AG09309 (cell line): Measurements from ENCODE around the gene SELENOM.

Experiments used
- DNase-seq: peaks from one replicate; pipeline ENCODE4 v3.0.0-alpha.2; 2010; ENCODE audit warnings: low read depth
- H3K4me3 ChIP-seq: 2 replicates; pipeline ENCODE4 v1.5.1; 2011; ENCODE audit warnings: mild to moderate bottlenecking, low read depth, low read length, moderate library complexity; ENCODE audit not compliant: control insufficient read depth
- TF ChIP-seq, protein P1 (sequence below): IDR thresholded peaks from 2 replicates; pipeline ENCODE4 v1.5.1; 2011; ENCODE audit warnings: mild to moderate bottlenecking, low read depth, low read length, inconsistent platforms; ENCODE audit not compliant: insufficient read depth, control insufficient read depth; ENCODE audit errors: missing control alignments

SELENOM gene

DNA sequence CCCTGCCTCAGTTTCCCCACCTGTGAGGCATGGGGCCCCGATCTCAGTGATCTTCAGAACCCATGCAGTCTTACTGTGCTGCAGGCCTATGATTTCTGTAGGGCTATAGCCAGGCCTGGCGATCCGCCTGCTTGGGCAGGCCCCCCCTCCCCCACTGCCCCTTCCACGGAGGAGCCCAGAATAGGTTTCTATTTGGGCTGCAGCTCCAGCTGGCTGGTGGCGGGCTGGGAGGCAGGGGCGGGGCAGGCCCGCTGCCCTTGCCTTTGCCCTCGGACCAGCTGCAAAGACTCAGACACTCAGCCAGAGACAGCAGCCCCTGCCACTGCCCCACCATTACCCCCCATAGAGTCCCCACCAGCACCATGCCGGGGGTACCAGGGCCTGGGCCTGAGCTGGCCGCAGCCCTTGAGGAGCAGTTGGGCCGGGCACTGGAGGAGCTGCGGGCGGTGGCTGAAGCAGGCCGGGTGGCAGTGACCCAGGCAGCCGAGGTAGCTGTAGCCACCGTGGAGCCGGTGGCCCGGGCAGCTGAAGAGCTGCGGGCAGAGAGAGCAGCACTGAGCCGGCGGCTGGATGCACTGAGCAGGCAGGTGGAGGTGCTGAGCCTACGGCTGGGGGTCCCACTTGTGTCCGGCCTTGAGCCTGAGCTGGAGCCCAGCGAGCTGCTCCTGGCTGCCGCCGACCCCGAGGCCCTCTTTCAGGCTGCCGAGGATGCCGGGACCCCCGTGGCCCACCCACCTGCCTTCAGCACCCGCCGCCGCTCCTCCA is 14.1 kb downstream of the SELENOM start:
- TF ChIP-seq, protein P1, sequence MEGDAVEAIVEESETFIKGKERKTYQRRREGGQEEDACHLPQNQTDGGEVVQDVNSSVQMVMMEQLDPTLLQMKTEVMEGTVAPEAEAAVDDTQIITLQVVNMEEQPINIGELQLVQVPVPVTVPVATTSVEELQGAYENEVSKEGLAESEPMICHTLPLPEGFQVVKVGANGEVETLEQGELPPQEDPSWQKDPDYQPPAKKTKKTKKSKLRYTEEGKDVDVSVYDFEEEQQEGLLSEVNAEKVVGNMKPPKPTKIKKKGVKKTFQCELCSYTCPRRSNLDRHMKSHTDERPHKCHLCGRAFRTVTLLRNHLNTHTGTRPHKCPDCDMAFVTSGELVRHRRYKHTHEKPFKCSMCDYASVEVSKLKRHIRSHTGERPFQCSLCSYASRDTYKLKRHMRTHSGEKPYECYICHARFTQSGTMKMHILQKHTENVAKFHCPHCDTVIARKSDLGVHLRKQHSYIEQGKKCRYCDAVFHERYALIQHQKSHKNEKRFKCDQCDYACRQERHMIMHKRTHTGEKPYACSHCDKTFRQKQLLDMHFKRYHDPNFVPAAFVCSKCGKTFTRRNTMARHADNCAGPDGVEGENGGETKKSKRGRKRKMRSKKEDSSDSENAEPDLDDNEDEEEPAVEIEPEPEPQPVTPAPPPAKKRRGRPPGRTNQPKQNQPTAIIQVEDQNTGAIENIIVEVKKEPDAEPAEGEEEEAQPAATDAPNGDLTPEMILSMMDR, result no peak
- no peak overlapping the region for H3K4me3 ChIP-seq
- DNase-seq, result no peak

DNA sequence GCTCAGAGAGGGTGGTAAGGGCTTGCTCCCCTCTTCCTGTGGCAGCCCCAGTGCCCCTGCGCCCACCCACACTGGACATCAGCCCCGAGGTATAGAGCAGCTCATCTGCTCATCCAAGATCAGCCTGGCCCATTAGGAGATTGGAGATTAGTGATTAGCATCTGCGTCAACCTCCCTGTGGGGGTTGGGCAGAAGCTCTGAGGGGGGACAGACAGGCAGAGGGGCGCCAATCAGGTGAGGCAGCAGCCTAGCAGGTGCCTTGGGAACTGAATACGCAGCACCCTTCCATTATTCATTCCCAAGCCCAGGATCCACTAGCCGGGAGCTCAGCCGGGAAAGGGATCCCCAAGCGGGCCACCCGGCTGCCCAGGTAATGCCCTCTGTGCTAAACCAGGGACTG is 15.2 kb downstream of the SELENOM start:
- TF ChIP-seq, protein P1, result no peak
- DNase-seq, result no peak
- H3K4me3 ChIP-seq, result no peak overlapping the region

DNA sequence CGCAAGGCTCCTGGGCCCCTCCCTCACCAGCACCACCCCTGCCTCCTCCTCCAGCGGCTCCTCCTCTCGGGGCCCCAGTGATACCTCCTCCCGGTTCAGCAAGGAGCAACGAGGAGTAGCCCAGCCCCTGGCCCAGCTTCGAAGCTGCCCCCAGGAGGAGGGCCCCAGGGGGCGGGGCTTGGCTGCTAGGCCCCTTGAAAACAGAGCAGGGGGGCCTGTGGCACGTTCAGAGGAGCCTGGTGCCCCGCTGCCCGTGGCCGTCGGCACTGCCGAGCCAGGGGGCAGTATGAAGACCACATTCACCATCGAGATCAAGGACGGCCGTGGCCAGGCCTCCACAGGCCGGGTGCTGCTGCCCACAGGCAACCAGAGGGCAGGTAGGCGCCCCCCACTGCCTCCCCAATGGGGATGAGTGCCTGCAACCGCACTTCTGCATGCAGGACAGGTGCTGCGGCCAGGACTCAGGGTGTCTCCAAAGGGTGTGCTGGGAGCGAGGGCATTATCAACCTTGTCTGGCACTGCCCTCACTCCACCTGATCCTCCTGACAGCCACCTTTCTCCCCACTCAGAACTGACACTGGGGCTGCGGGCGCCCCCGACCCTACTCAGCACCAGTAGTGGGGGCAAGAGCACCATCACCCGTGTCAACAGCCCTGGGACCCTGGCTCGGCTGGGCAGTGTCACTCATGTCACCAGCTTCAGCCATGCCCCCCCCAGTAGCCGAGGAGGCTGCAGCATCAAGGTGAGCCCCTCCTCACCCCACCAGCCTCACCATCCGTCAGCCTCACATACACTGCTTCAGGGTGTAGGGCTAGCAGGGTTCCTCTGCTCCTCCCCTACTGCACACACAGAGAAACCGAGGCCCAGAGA is 16.0 kb downstream of the SELENOM start:
- TF ChIP-seq, protein P1, result no peak
- no peak for DNase-seq
- H3K4me3 ChIP-seq, result no peak overlapping the region

DNA sequence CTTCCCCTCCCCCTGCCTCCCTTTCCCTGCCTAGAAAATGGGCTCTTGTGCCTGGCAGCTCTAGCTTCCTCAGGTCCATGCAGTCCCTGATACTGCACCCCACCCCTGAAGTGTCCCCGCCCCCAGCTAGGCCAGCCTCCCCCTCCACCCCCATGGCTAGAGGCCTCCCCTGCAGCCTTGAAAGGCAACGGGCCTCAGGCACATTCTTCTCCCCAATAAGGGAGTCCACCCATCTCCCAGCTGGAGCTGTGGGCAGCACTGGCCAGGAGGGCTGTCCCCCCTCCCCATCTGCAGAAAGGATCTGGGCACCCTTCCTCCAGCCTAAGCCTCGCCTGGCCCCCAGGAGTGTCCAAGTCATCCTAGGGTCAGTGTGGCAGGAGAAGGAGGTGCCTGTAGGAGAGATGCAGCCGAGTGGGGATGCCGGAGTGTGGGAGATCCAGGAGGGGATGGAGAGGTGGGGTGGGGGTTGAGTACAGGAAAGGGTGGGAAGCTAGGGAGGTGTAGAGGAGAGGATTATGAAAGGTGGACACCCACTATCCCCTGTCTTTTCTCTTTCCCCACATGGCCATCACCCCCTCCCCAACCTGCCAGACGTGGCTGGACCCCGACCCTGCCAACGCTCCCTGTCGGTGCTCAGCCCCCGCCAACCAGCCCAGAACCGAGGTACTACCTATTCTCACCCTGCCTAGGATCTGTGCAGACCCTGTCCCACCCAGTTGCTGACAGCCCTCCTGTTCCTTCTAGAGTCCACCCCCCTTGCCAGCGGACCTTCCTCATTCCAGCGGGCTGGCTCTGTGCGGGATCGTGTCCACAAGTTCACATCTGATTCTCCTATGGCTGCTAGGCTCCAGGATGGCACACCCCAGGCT is 16.9 kb downstream of the SELENOM start:
- no peak overlapping the region for H3K4me3 ChIP-seq
- DNase-seq, result no peak
- TF ChIP-seq, protein P1, result no peak

DNA sequence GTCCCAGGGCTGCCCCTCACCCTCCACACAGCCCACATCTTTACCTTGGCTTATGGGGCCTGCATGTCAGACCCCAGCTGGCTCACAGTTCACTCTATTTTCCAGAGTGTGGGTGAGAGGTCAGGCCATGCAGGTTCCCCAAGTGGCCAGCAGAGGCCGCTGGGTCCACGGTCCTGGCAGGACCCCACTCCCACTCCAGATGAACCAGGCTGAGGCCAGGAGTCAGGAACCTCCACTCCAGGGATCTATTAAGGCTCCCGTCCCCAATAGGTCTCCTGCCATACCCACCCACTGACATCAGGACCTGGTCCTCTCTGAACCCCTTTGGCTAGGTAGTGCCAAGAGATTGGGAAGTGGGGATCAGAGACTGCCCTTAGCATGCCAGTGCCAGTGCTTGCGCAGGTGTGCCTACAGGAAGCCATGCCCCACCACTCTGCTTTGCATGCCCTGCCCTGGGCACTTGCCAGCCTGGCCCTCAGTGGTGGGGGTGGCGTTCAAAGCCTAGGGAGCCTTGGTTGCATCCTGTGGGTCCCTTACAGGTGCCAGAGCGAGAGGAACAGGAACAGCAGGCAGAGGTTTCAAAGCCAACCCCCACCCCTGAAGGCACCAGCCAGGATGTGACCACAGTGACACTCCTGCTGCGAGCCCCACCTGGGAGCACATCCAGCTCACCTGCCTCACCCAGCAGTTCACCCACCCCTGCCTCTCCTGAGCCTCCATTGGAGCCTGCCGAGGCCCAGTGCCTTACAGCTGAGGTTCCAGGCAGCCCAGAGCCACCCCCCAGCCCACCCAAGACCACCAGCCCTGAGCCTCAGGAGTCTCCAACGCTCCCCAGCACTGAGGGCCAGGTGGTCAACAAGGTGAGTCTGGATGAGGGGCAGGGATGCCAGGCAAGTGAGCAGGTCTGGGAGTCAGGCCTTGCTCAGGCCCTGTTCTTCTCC is 17.9 kb downstream of the SELENOM start:
- no peak for DNase-seq
- H3K4me3 ChIP-seq, result no peak overlapping the region
- TF ChIP-seq, protein P1, result peak; percentile 69
